Stimulated activated CD8-positive, alpha-beta memory T cell treated with anti-CD3 and anti-CD28 coated beads, Interleukin-4, amount 100 ng/mL, for 4 hours (primary cell): ENCODE results near the gene RIOK1.

ENCODE experiments used
- DNase-seq, 2 donors: peaks; one replicate each; pipeline ENCODE4 v3.0.0-alpha.2; 2020; ENCODE audit warnings: low read depth in 2 of 2, low spot score in 1 of 2

RIOK1 gene

DNA sequence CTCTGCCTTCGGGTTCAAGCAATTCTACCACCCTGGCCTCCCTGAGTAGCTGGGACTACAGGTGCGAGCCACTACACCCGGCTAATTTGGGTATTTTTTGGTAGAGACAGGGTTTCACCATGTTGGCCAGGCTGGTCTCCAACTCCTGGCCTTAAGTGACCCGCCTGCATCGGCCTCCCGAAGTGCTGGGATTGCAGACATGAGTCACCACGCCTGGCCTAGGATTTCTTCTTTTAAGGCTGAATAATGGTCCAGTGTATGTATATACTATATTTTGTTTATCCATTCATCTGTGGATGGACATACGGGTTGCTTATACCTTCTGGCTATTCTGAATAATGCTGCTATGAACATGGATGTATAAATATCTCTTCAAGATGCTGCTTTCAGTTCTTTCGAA is 17.1 kb downstream of the RIOK1 start:
- no peak for DNase-seq

DNA sequence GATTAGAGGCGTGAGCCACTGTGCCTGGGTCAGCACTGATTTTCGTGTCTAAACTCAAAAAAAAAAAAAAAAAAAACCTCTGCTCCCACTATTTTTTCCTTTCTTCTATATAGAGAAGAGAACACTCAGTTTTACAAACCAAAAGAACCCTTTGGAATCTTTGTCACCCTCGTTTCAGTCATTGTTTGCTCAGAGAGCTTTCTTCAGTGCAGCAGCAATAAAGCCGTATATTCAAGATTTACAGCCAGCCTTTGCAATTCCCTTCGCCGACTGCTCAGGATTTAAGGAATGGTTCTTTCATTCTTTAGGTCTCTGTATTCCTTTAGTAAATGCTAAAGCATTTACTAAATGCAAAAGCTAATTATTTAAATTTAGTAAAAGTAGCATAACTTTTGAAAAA is 20.1 kb downstream of the RIOK1 start:
- DNase-seq: no peak

GRCh38 chr6:7410851-7411250 is 21.2 kb downstream of the RIOK1 start:
- DNase-seq: no peak

DNA sequence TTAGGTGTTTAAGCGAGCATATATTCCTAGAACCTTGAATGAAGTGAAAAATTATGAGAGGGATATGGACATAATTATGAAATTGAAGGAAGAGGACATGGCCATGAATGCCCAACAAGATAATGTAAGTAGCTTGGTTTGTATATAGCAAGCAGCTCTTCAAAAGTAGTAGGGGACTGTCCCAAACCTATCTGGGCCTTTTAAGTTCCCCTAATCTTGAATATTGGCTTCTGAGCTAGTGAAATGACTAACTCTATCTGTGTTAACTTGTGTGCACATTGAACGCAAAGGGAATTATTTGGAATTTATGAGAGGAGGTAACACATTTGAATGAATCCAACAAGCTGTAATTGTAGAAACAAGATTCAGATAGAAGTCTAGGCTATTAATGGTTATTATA is 21.7 kb downstream of the RIOK1 start:
- DNase-seq: no peak

DNA sequence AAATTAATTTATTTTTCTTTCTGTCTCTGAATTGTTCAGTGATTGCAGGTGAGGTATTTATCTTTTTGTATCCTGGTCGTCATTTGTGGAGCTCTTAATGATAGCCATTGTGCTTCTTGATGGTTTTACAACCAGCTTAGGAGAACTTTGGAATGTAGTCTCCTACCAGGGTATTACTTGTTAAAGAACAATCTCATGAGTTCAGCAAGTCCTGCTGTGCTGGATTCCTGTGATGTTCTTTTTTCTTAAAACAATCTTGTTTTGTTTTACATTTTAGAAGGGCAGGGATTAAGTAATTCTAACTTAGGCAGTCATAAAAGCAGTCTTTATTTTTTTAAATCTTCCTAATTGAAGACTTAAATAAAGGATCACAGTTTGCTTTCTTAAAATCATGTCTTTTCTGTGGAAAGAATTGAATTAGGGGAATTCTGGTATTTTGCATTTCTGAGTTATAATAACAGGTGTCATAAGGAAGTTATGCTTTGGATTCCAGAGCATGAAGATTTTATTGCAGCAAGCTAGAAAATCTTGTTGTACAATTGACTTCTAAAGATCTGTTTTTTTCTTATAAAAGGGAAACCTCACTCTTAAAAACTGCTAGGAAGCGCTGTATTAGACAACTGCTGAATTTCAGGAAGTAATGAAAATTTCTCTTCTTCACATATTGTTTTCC is 23.7 kb downstream of the RIOK1 start:
- DNase-seq: no peak

DNA sequence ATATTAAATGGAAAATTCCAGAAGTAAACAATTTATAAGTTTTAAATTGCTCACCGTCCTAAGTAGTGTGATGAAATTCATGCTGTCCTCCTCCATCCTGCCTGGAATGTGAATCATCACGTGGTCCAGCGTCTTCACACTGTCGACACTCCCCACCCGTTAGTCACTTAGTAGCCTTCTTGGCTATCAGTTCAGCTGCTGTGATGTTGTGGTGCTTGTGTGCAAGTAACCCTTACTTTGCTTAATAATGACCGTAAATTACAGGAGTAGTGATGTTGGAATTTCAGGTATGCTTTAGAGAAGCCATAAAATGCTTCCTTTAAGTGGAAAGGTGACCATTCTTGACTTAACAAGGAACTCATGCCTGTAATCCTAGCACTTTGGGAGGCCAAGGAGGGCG is 25.2 kb downstream of the RIOK1 start:
- no peak for DNase-seq

DNA sequence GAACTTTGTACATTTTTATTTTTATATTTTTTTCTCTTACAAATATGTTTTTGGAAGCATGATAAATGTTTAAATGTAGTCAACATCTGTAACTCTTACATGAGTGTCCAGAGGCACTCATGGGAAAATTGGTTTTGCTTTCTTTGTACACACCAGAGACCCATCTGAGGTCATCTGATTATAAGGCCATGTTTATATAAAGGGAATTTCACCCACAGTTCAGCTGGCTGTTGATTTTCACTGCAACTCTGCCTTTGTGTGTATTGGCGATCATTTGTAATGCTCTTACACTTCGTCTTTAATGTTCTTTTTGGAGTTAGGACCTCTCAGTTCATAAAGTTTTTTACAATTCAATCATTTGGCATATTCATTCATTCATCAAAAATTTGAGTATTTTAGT is 28.1 kb downstream of the RIOK1 start:
- DNase-seq: no peak

- DNase-seq: no peak
These were observed 28.8 kb downstream of the RIOK1 start for GRCh38 chr6:7418238-7418905.

GRCh38 chr6:7419065-7419464 is 29.5 kb downstream of the RIOK1 start:
- no peak for DNase-seq

DNA sequence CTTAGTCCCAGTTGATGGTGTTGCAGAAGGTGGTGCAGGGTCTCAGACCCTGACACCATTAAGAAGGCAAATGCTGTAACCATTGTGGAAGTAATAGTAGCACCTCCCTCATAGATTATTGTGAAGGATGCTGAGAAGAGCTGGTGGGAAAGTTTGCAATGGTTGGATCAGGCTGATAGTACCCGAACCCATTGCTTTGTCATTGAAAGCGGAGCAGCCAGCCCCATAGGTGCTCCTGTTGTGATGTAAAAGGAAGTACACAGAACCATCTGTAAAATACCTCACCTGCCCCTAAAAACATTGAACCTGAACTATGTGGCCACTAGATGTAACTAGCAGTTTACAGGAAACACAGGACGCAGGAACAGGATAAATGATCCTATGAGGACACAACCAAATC is 31.5 kb downstream of the RIOK1 start:
- no peak for DNase-seq

GRCh38 chr6:7424058-7424457 is 34.5 kb downstream of the RIOK1 start:
- DNase-seq: no peak

GRCh38 chr6:7424967-7425807 is 35.6 kb downstream of the RIOK1 start:
- DNase-seq: no peak

DNA sequence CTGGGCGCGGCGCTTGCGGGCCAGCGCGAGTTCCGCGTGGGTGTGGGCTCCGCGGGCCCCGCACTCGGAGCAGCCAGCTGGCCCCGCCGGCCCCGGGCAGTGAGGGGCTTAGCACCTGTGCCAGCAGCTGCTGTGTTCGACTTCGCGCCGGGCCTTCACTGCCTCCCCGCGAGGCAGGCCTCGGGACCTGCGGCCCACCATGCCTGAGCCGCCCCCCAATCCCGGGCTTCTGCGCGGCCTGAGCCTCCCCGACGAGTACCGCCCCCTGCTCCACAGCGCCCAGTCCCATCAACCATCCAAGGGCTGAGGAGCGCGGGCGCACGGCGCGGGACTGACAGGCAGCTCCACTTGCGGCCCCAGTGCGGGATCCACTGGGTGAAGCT is 36.2 kb downstream of the RIOK1 start:
- DNase-seq: no peak

- no peak for DNase-seq
These were observed 37.0 kb downstream of the RIOK1 start for GRCh38 chr6:7426447-7427169.

- DNase-seq: no peak
These were observed 41.7 kb downstream of the RIOK1 start for GRCh38 chr6:7431313-7431673.

DNA sequence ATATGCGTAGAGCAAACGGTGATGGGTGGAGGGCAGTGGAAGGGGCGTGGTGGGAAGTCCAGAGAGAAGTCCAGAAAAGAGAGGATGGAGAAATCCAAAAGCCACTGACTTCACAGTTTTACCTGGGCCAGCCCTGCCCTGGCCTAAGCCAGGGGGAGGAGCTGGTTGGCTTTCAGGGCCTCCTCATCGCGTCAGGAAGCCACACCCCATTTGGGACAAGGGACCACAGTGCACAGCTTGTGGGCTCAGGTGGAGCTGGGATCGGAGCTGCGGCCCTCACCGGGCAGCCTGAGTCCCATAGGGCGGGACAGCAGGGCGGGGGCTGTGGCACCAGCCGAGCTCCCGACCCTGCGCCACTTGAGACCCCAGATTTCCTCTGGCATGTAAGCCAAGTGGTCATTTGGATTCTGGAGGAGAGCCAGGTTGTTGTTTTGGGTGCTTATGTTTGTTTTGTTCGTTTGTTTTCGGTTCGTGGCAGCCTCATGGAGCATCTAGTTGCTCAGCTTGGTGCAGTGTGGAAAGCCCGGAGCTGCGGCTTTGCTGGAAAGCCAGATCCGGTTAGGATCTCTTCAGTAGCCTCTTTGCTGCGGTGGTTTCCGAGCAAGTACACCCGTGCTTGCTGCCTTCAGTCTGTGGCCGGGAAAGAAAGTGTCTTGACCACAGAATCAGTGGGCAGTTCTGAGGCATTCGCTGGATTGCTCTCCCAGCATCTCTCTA is 42.2 kb downstream of the RIOK1 start:
- no peak for DNase-seq

GRCh38 chr6:7432391-7433120 is 42.9 kb downstream of the RIOK1 start:
- DNase-seq: no peak

GRCh38 chr6:7433121-7433617 is 43.6 kb downstream of the RIOK1 start:
- no peak for DNase-seq

DNA sequence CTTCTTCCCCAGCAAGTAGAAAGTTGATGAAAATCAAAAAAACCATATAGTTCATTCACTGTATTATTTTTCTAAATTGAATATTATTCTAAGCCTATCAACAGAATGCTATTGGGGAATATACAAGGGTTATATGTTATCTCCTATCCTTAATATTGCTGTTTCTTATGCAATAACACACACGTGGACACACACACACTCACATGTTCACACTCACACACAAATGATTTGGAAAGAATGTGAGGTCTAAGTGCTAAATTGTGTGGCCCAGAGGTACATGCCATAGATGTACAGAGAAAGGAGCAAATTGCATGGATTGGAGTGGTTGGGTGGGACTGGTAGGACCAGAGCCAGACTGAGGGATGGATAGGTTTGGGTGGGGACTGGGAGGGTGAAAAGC is 45.1 kb downstream of the RIOK1 start:
- no peak for DNase-seq

GRCh38 chr6:7438011-7438410 is 48.4 kb downstream of the RIOK1 start:
- DNase-seq: no peak
